Pancreas (tissue), 10 donors: ENCODE results near the gene NPIPA5. TPM values are rescaled to one million over a fixed set of nuclear protein-coding genes. Genes with fewer than 3 reads are reported as not detected.
"Not testable (repeated sequence)": the region's sequence is repeated elsewhere in the genome, so short reads cannot be mapped to it uniquely, and the experiment has no call there.

Experiments
- ATAC-seq, 4 donors: fragments of 200-7000 bp; cut with Tn5 transposase; one replicate each; pipeline versions ENCODE4 v1.8.0 to v1.9.1; 2020; ENCODE audit warnings: mild to moderate bottlenecking in 4 of 4, moderate library complexity in 4 of 4
- DNase-seq, 6 donors: peaks; one replicate each; pipeline ENCODE4 v3.0.0-alpha.2; 2020
- FAIRE-seq: peaks from 2 replicates; lab custom pipeline; 2012; peaks lifted over from hg19 to GRCh38; lab: Jason Lieb, UNC
- H3K27ac ChIP-seq, 4 donors: fragments of 200-600 bp; sonication (generic); 1 replicate in 3 of 4; 2 replicates in 1 of 4; pipeline versions ENCODE4 v1.5.0 to v1.8.0; 2020
- H3K27me3 ChIP-seq, 4 donors: fragments of 200-600 bp; one replicate each; pipeline ENCODE4 v1.8.0; 2021
- H3K36me3 ChIP-seq, 3 donors: fragments of 200-600 bp; sonication (generic) in 1 of 3; one replicate each; pipeline versions ENCODE4 v1.5.0 to v1.8.0; 2020 to 2021
- H3K4me1 ChIP-seq, 3 donors: fragments of 200-600 bp; one replicate each; pipeline ENCODE4 v1.8.0; 2021
- H3K4me3 ChIP-seq, 4 donors: fragments of 200-600 bp; sonication (generic) in 2 of 4; one replicate each; pipeline versions ENCODE4 v1.5.0 to v1.8.0; 2020 to 2021
- H3K9me3 ChIP-seq, 4 donors: fragments of 200-600 bp; one replicate each; pipeline ENCODE4 v1.8.0; 2021
- WGBS, 2 donors: extraction: QIAGEN DNeasy Blood & Tissue Kit; methylation state at CpG; one replicate each; pipeline ENCODE4 v1.1.7; 2013; 5-methylcytosine and 5-hydroxymethylcytosine counted together
- intact Hi-C, 3 donors: fragments of 100-400 bp; cut with DNase I; formaldehyde crosslinking; loops; one replicate each; pipeline versions ENCODE4 v1.11.1 to v1.14.2; 2022
- polyA plus RNA-seq, 2 donors: library from polyadenylated mRNA; stranded (reverse); fragments of 200-250 nt; gene quantifications; one replicate each; pipeline ENCODE4 v1.2.3, GENCODE V29; 2013
- total RNA-seq, 6 donors: library from RNA; stranded (reverse); fragmentation: NEBNext Ultra II Directional in 4 of 6; extraction: Animal tissue kit (Norgen Biotek cat#: 25700) in 4 of 6; gene quantifications; one replicate each; pipeline versions ENCODE4 v1.2.1 to v1.2.4, GENCODE V29; 2021 to 2023
- TF ChIP-seq, protein P1 (sequence below), 4 donors: fragments of 200-600 bp; sonication (generic) in 3 of 4; IDR thresholded peaks; one replicate each; pipeline versions ENCODE4 v1.5.0 to v1.8.0; 2021; ENCODE audit warnings: antibody characterized with exemption in 4 of 4
- donor health status: healthy with polysubstance abuse.
- donor health status: DM: no; HTN: no; CAD: no; lungs with moderate emphysema.
- donor health status: DM: no; HTN: no; CAD: no.
- donor health status: control.
- donor health status: control.
- donor health status: Bipolar disorder and iron deficiency.
- donor health status: DM: yes; HTN: yes; CAD: no.
- donor health status: DM: no; HTN: no; CAD: no.
- donor health status: DM: no; HTN: no; CAD: no.
- donor health status: DM: yes; HTN: yes; CAD: no.

NPIPA5 gene
- total RNA-seq: 10 to 100 TPM in 1 of 6 donors, 1 to 10 TPM in 5; 5.0 to 11.8 (median 6.1) TPM
- 10 to 100 TPM; 30.4 to 57.9 TPM for polyA plus RNA-seq

DNA sequence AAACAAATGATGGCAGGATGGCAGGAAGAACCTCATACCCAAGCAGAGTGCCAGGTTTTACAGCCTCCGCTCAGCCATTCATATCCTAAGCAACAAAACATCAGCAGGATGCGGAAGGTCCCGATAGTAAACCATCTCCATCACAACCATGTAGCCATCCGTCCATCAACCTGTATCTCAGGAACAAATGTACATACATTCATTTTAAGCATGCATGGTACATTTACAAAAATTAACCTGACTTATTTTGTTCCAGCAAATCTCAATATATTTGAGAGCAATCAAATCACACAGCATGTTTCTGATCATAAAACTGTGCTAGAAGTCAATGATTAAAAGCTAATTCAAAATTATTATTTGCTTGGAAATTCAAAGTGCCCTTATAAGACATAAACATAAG, at the start of gene NPIPA5:
NPIPA5 (minus strand) TSS at position 101 of the 400 bp plus-strand sequence; CDS start at position 101, 0 bp downstream.
- H3K27me3 ChIP-seq, H3K9me3 ChIP-seq, DNase-seq, intact Hi-C loops, FAIRE-seq, H3K4me1 ChIP-seq, H3K4me3 ChIP-seq, H3K27ac ChIP-seq, ATAC-seq, H3K36me3 ChIP-seq: not testable (repeated sequence)
- 89% methylated on average over 3 of the region's 4 CpGs; no CpG with 5 or more reads in 1 of the 2 donors for WGBS, 2 donors

DNA sequence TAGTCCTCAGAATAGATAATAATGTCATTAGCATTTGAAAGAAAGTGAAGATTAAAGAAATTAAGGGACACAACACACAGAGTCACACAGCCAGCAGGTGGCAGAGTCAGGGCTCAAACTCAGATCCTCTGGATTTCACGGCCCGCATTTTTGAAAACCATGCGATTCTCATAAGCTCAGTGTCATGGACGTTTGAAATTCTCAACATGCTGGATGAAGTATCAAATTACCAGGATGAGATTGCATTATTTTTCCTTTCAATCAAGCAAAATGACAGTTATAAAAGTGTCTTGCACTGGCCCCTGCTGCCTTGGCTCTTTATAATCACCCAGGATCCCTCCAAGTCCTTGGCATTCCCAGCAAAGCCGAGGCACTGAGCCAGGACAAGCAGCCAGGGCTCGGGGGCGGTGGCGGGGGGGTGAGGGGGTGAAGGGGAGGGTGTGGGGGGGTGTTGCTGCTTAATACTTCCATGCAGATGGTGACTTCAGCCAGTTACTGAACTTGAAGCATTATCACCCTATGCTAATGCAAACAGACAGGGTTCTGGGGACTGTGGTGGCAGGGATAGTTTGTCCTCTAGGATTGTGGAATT, 49.6 kb upstream of the NPIPA5 start:
- ATAC-seq: peak; percentile 79 to 95 (median 93)
- no peaks in the 10 kb centered on the region for H3K27me3 ChIP-seq
- no peaks in the 10 kb centered on the region for H3K9me3 ChIP-seq
- no peaks in the 10 kb centered on the region for H3K4me1 ChIP-seq
- no peaks in the 10 kb centered on the region for H3K36me3 ChIP-seq
- 0 to 3% methylated on average over 8 of the region's 8 CpGs for WGBS, 2 donors
- intact Hi-C loops: no loop called here
- H3K4me3 ChIP-seq: no peak overlapping the region
- H3K27ac ChIP-seq: peak overlapping the region in 1 of 4 donors; percentile 23
- peak; percentile 73 for FAIRE-seq
- DNase-seq: peak; percentile 71 to 83 (median 77)
- TF ChIP-seq, protein P1, sequence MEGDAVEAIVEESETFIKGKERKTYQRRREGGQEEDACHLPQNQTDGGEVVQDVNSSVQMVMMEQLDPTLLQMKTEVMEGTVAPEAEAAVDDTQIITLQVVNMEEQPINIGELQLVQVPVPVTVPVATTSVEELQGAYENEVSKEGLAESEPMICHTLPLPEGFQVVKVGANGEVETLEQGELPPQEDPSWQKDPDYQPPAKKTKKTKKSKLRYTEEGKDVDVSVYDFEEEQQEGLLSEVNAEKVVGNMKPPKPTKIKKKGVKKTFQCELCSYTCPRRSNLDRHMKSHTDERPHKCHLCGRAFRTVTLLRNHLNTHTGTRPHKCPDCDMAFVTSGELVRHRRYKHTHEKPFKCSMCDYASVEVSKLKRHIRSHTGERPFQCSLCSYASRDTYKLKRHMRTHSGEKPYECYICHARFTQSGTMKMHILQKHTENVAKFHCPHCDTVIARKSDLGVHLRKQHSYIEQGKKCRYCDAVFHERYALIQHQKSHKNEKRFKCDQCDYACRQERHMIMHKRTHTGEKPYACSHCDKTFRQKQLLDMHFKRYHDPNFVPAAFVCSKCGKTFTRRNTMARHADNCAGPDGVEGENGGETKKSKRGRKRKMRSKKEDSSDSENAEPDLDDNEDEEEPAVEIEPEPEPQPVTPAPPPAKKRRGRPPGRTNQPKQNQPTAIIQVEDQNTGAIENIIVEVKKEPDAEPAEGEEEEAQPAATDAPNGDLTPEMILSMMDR (IDR thresholded peaks at IDR 0.05): peak; percentile 16 to 47 (median 42)

DNA sequence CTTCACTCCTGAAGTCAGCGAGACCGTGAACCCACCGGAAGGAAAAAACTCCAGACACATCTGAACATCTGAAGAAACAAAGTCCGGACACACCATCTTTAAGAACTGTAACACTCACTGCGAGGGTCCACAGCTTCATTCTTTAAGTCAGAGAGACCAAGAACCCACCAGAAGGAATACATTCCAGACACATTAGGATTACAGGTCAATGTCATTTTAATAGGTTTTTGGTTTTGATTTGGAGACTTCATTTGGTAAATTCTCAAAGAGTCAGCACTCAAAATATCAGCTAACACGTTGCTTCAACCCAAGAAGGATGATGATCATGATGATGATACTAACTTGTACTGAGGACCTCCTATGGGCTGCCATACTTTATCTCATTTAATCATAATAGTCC, 48.7 kb upstream of the NPIPA5 start:
- TF ChIP-seq, protein P1 (IDR thresholded peaks at IDR 0.05): no peak
- Histone ChIP-seq H3K36me3 (no peaks in the 10 kb centered on the region), H3K27me3 (no peaks in the 10 kb centered on the region), H3K27ac (no peak overlapping the region), H3K9me3 (no peaks in the 10 kb centered on the region), H3K4me1 (peaks cover 0 to 4% (median 0%) of the 10 kb centered on the region in 3 donors), H3K4me3 (no peak overlapping the region)
- FAIRE-seq (no peak), DNase-seq (no peak), ATAC-seq (no peak)
- intact Hi-C loops: no loop called here
- 76 to 83% methylated on average over 6 of the region's 6 CpGs for WGBS, 2 donors

DNA sequence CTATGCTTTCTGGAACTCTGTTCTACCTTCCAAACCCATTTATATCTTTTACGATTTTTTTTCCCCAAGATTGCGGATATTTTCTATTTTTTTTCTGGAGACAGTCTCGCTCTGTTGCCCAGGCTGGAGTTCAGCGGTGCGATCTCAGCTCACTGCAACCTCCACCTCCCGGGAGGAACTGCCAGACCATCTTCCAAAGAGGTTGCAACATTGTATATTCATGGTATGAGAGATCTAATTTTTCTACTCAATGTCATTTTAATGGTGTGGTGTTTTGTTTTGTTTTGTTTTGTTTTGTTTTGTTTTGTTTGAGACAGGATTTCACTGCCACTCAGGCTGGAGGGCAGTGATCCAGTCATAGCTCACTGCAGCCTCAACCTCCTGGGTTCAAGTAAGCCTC, 47.8 kb upstream of the NPIPA5 start:
- Histone ChIP-seq H3K9me3 (no peaks in the 10 kb centered on the region), H3K27me3 (no peaks in the 10 kb centered on the region), H3K4me3 (no peak overlapping the region), H3K27ac (no peak overlapping the region), H3K4me1 (peaks cover 0 to 4% (median 0%) of the 10 kb centered on the region in 3 donors), H3K36me3 (no peaks in the 10 kb centered on the region)
- intact Hi-C loops: no loop called here
- TF ChIP-seq, protein P1 (IDR thresholded peaks at IDR 0.05): no peak
- FAIRE-seq (no peak), ATAC-seq (no peak), DNase-seq (no peak)
- 84 to 91% methylated on average over 6 of the region's 6 CpGs for WGBS, 2 donors

DNA sequence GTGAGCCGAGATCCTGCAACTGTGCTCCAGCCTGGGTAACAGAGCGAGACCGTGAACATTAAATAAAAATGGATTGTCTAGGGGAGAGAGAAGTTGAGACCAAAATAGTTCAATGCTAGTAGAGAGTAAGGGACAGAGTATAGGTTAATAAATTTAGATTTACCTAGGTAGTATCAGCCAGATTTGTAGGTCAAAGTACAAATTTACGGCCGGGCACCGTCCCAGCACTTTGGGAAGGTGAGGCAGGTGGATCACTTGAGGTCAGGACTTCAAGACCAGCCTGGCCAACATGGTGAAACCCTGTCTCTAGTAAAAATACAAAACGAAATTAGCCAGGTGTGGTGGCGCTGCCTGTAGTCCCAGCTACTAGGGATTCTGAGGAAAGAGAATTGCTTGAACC, 44.1 kb upstream of the NPIPA5 start:
- no peak for FAIRE-seq
- Histone ChIP-seq H3K36me3 (no peaks in the 10 kb centered on the region), H3K4me1 (peaks cover 0 to 4% (median 0%) of the 10 kb centered on the region in 3 donors), H3K9me3 (no peaks in the 10 kb centered on the region), H3K4me3 (no peak overlapping the region), H3K27ac (no peak overlapping the region), H3K27me3 (no peaks in the 10 kb centered on the region)
- 40 to 49% methylated on average over 8 of the region's 8 CpGs for WGBS, 2 donors
- ATAC-seq: peak; percentile 55 to 73 (median 62)
- TF ChIP-seq, protein P1 (IDR thresholded peaks at IDR 0.05): no peak
- intact Hi-C loops: no loop called here
- peak in 2 of 6 donors; percentile 39 to 47 for DNase-seq

DNA sequence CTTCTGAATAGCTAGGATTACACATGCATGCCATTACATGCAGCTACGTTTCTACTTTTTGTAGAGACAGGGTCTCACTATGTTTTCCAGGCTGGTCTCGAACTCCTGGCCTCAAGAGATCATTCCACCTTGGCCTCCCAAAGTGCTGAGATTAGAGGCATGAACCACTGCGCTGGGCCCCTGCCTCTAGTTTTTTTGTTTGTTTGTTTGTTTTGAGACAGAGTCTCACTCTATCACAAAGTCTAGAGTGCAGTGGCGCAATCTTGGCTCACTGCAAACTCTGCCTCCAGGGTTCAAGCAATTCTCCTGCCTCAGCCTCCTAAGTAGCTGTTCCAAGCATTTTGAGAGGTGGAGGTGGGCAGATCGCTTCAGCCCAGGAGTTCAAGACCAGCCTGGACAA, 43.6 kb upstream of the NPIPA5 start:
- H3K4me3 ChIP-seq, H3K4me1 ChIP-seq, H3K9me3 ChIP-seq, H3K27ac ChIP-seq, FAIRE-seq, intact Hi-C loops, H3K36me3 ChIP-seq, ATAC-seq, H3K27me3 ChIP-seq, DNase-seq: not testable (repeated sequence)
- WGBS, 2 donors: 89 to 92% methylated on average over 5 of the region's 5 CpGs
